ENCODE measurements around the gene DTNB. TPM values are rescaled to one million over a fixed set of nuclear protein-coding genes. Genes with fewer than 3 reads are reported as not detected.

Gene DTNB
- total RNA-seq, 2 experiments from 2014 or later: 20.8 to 25.1 TPM

Small RNAs within 50 kb of the gene (microRNA-seq; reads per million reads assigned to microRNA genes)
- 519 reads per million, percentile 82 among the genes with 10 or more reads in this experiment for gene MIR1301 (ENCODE audit: borderline microRNAs expressed, borderline number of aligned reads, borderline replicate concordance)

Other genes starting within 250 kb of the DTNB start
- 10 to 100 TPM; 37.8 to 38.7 TPM for gene ASXL2, start 204.9 kb upstream of the DTNB start, total RNA-seq